ENCODE data around the gene CLSTN2.

The CLSTN2 gene

GRCh38 chr3:140537727-140538082, 602.7 kb downstream of the CLSTN2 start:
- H3K27ac ChIP-seq: no peak overlapping the region
- H3K4me3 ChIP-seq: no peak overlapping the region
- TF ChIP-seq, protein P1, sequence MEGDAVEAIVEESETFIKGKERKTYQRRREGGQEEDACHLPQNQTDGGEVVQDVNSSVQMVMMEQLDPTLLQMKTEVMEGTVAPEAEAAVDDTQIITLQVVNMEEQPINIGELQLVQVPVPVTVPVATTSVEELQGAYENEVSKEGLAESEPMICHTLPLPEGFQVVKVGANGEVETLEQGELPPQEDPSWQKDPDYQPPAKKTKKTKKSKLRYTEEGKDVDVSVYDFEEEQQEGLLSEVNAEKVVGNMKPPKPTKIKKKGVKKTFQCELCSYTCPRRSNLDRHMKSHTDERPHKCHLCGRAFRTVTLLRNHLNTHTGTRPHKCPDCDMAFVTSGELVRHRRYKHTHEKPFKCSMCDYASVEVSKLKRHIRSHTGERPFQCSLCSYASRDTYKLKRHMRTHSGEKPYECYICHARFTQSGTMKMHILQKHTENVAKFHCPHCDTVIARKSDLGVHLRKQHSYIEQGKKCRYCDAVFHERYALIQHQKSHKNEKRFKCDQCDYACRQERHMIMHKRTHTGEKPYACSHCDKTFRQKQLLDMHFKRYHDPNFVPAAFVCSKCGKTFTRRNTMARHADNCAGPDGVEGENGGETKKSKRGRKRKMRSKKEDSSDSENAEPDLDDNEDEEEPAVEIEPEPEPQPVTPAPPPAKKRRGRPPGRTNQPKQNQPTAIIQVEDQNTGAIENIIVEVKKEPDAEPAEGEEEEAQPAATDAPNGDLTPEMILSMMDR (IDR thresholded peaks at IDR 0.05): no peak
- no peak for DNase-seq (ENCODE audit: low spot score)

GRCh38 chr3:140540262-140540661, 605.3 kb downstream of the CLSTN2 start:
- H3K27ac ChIP-seq: no peak overlapping the region
- no peak overlapping the region for H3K4me3 ChIP-seq
- TF ChIP-seq, protein P1 (IDR thresholded peaks at IDR 0.05): no peak
- DNase-seq (ENCODE audit: low spot score): no peak

DNA sequence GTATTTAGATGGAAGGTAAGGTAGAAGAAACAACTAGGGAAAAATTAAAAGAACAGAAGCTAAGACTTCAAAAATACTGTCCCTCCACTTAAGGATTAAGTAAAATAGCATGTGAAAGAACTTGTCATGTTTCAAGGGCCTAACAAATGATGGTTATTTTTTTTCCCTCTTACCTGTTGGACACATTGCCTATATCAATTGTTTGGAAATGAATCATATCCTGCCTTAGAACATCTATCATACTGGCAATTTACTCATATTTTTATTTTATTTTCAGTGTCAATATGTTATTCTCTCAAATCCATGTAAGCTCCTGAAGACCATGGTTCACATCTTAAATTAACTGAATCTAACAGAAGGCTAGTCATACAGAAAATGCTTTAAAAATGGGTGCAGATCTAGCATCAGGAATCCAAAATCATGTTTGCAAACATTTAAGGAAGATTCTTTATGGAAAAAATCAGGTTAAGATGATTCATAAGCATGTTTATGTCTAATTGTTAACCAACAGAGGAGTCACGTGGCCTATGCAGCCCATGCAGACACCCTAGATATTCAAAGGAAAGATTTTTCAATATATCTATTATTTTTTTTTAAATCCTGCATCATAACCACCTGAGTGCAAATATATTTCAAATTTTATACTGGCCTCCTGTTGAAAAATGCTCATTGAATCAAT, 607.1 kb downstream of the CLSTN2 start:
- Histone ChIP-seq H3K27ac (no peak overlapping the region), H3K4me3 (no peak overlapping the region)
- TF ChIP-seq, protein P1 (IDR thresholded peaks at IDR 0.05): no peak
- DNase-seq (ENCODE audit: low spot score): no peak

DNA sequence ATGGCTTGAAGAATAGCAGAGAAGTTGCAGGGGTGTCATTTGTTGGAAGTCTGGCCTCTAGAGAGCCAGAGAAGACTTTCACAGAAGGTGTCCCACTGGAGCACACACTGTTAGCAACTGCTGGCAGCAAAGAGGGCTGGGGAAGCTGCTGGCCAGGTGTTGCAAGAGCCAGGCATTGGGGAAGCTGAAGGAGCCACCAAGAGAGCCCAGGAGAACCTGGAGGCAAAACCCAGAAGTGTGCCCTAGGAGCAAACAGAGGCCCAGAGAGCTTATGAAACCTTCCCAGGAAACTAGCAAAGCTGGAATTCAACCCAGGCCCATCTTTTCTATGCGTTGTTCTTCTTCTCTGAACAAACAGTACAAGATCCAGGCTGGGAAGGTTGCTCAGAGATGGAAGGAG, 610.2 kb downstream of the CLSTN2 start:
- H3K27ac ChIP-seq: no peak overlapping the region
- H3K4me3 ChIP-seq: no peak overlapping the region
- no peak for DNase-seq (ENCODE audit: low spot score)
- TF ChIP-seq, protein P1 (IDR thresholded peaks at IDR 0.05): no peak

DNA sequence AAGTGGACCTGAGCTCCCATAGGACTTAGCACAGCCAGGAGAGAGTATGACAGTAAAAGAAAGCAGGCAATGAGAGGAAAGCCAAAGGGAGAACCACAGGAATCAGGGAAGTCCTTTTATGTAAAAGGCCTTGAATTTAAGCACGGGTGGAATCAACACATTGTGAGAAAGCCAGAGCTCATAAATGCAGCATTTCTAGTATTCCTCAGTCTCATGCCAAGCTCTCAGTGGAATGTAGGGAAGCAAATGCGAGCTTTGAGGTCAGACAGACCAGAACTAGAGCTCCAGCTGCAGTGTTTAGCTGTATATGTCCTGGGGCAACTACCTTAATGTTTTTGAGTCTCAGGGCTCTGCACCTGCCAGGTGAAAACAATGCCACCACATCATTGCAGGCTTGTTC, 610.8 kb downstream of the CLSTN2 start:
- no peak for DNase-seq (ENCODE audit: low spot score)
- H3K4me3 ChIP-seq: no peak overlapping the region
- TF ChIP-seq, protein P1 (IDR thresholded peaks at IDR 0.05): no peak
- H3K27ac ChIP-seq: no peak overlapping the region

GRCh38 chr3:140546649-140547048, 611.7 kb downstream of the CLSTN2 start:
- DNase-seq (ENCODE audit: low spot score): no peak
- TF ChIP-seq, protein P1 (IDR thresholded peaks at IDR 0.05): no peak
- Histone ChIP-seq H3K27ac (no peak overlapping the region), H3K4me3 (no peak overlapping the region)

- peak; percentile 45 for DNase-seq (ENCODE audit: low spot score)
- no peak overlapping the region for H3K27ac ChIP-seq
- TF ChIP-seq, protein P1 (IDR thresholded peaks at IDR 0.05): no peak
- no peak overlapping the region for H3K4me3 ChIP-seq
These were observed 617.4 kb downstream of the CLSTN2 start for GRCh38 chr3:140552403-140552802.

All from coronary artery (tissue), 2 donors.